Neural cell (in vitro differentiated cells): ENCODE measurements around the gene HLA-DQA1.
"Not testable (repeated sequence)": the region's sequence is repeated elsewhere in the genome, so short reads cannot be mapped to it uniquely, and the experiment has no call there.

ENCODE experiments used
- EZH2 ChIP-seq: fragments of 200-600, 300-800 bp; shearing (Covaris generic), sonication (generic); IDR thresholded peaks from 2 replicates; pipeline ENCODE4 v1.6.1; 2014; ENCODE audit warnings: antibody characterized with exemption, low read length, borderline replicate concordance, mild to moderate bottlenecking; ENCODE audit not compliant: insufficient read depth, poor library complexity, severe bottlenecking
- POLR2AphosphoS5 ChIP-seq: IDR thresholded peaks from 2 replicates; pipeline ENCODE4 v1.6.1; 2012
- RAD21 ChIP-seq: fragments of 450-650 bp; conservative IDR thresholded peaks from 2 replicates; pipeline ENCODE4 v1.6.1; 2014; ENCODE audit warnings: antibody characterized with exemption, mild to moderate bottlenecking, moderate library complexity
- REST ChIP-seq: IDR thresholded peaks from 2 replicates; pipeline ENCODE4 v1.6.1; 2012; ENCODE audit warnings: borderline replicate concordance
- SMC3 ChIP-seq: fragments of 450-650 bp; conservative IDR thresholded peaks from 2 replicates; pipeline ENCODE4 v1.6.1; 2014; ENCODE audit warnings: antibody characterized with exemption, mild to moderate bottlenecking, moderate library complexity; ENCODE audit not compliant: poor library complexity
- TAF1 ChIP-seq: IDR thresholded peaks from 2 replicates; pipeline ENCODE4 v1.6.1; 2012; ENCODE audit warnings: low read depth
- TF ChIP-seq, protein P1 (sequence below): fragments of 450-650 bp; IDR thresholded peaks from 2 replicates; pipeline ENCODE4 v1.5.1; 2014; ENCODE audit warnings: antibody characterized with exemption, mild to moderate bottlenecking, moderate library complexity; ENCODE audit not compliant: poor library complexity, severe bottlenecking

DNA sequence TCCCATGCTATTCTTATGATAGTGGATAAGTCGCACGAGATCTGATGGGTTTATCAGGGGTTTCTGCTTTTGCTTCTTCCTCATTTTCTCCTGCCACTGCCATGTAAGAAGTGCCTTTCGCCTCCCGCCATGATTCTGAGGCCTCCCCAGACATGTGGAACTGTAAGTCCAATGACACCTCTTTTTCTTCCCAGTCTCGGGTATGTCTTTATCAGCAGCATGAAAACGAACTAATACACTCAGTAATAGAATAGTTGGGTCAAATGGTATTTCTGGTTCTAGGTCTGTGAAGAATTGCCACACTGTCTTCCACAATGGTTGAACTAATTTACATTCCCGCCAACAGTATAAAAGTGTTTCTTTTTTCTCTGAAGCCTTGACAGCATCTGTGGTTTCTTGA lies 36.9 kb downstream of the HLA-DQA1 start:
- not testable (repeated sequence) for TF ChIP-seq POLR2AphosphoS5, REST, TAF1, RAD21, SMC3, EZH2
- TF ChIP-seq, protein P1, sequence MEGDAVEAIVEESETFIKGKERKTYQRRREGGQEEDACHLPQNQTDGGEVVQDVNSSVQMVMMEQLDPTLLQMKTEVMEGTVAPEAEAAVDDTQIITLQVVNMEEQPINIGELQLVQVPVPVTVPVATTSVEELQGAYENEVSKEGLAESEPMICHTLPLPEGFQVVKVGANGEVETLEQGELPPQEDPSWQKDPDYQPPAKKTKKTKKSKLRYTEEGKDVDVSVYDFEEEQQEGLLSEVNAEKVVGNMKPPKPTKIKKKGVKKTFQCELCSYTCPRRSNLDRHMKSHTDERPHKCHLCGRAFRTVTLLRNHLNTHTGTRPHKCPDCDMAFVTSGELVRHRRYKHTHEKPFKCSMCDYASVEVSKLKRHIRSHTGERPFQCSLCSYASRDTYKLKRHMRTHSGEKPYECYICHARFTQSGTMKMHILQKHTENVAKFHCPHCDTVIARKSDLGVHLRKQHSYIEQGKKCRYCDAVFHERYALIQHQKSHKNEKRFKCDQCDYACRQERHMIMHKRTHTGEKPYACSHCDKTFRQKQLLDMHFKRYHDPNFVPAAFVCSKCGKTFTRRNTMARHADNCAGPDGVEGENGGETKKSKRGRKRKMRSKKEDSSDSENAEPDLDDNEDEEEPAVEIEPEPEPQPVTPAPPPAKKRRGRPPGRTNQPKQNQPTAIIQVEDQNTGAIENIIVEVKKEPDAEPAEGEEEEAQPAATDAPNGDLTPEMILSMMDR = not testable (repeated sequence)
